H1 (cell line): ENCODE data around the gene CHRNA9. TPM values are rescaled to one million over a fixed set of nuclear protein-coding genes. Genes with fewer than 3 reads are reported as not detected.
A peak's percentile ranks its signal among the peaks of the same experiment; 100 is the strongest.

ENCODE experiments used
- ASH2L ChIP-seq: fragments of 200-600, 300-600 bp; sonication (generic); IDR thresholded peaks from one replicate; pipeline ENCODE4 v1.7.1; 2017; ENCODE audit warnings: low read length
- BCL11A ChIP-seq, 2 experiments: IDR thresholded peaks; one replicate each; pipeline ENCODE4 v1.6.1; 2011; ENCODE audit warnings: low read depth in 2 of 2, low read length in 2 of 2, mild to moderate bottlenecking in 2 of 2
- CHD7 ChIP-seq: fragments of 300-600 bp; sonication (generic); IDR thresholded peaks from 2 replicates; pipeline ENCODE4 v1.7.1; 2012; ENCODE audit warnings: low read length, moderate library complexity, mild to moderate bottlenecking, inconsistent platforms; ENCODE audit not compliant: insufficient replicate concordance
- EP300 ChIP-seq, 2 experiments: IDR thresholded peaks; 1 replicate in 1 of 2; 2 replicates in 1 of 2; pipeline ENCODE4 v1.6.1; 2011 to 2012; ENCODE audit warnings: low read depth in 2 of 2, low read length in 2 of 2, mild to moderate bottlenecking in 2 of 2, borderline replicate concordance in 1 of 2, inconsistent platforms in 1 of 2, moderate library complexity in 1 of 2
- EZH2 ChIP-seq: fragments of 200-600 bp; sonication (generic); IDR thresholded peaks from 2 replicates; pipeline ENCODE4 v1.7.1; 2012; ENCODE audit warnings: low read depth, mild to moderate bottlenecking, moderate library complexity, low read length, inconsistent platforms; ENCODE audit not compliant: severe bottlenecking
- KDM4A ChIP-seq: IDR thresholded peaks from one replicate; pipeline ENCODE4 v1.7.1; 2012; ENCODE audit warnings: low read depth, mild to moderate bottlenecking, moderate library complexity, low read length, inconsistent platforms; ENCODE audit not compliant: severe bottlenecking
- RXRA ChIP-seq: IDR thresholded peaks from 2 replicates; pipeline ENCODE4 v1.6.1; 2011; ENCODE audit warnings: low read depth, mild to moderate bottlenecking, low read length, moderate library complexity; ENCODE audit not compliant: insufficient read depth
- SP1 ChIP-seq: IDR thresholded peaks from 2 replicates; pipeline ENCODE4 v1.6.1; 2011; ENCODE audit warnings: low read depth, low read length
- TAF7 ChIP-seq: optimal IDR thresholded peaks from 2 replicates; pipeline ENCODE3; 2011; ENCODE audit warnings: low read depth, mild to moderate bottlenecking, inconsistent platforms, low read length, moderate library complexity, borderline replicate concordance
- TEAD4 ChIP-seq: IDR thresholded peaks from 2 replicates; pipeline ENCODE4 v1.6.1; 2012; ENCODE audit warnings: low read depth, low read length, inconsistent platforms, mixed read lengths
- polyA plus RNA-seq, 7 experiments: library from polyadenylated mRNA; depleted of rRNA in 3 of 7; stranded (reverse) in 5 of 7; unstranded in 2 of 7; fragments of >200 nt in 5 of 7; fragments of 200-250 nt in 2 of 7; gene quantifications; 1 replicate in 5 of 7; 2 replicates in 1 of 7; 4 replicates in 1 of 7; pipeline versions ENCODE4 v1.2.1 to v1.2.3, GENCODE V29; 2011 to 2013; ENCODE audit warnings: missing spikeins in 2 of 7, mixed read lengths in 2 of 7
- total RNA-seq: library from RNA; stranded (reverse); fragmentation: NEBNext Ultra II Directional; extraction: Animal tissue kit (Norgen Biotek cat#: 25700); gene quantifications from 2 replicates; pipeline ENCODE4 v1.2.1, GENCODE V29; 2021

Gene CHRNA9
- total and polyA plus RNA-seq, 2 of the 8 experiments (the other 6 are each of a cell fraction or from before 2014, with no cell fraction given): 1.4 to 3.3 TPM

- TF ChIP-seq CHD7 (peak; percentile 54), TEAD4 (no peak), ASH2L (peak; percentile 66), KDM4A (no peak), SP1 (peak; percentile 63), EZH2 (no peak), RXRA (no peak), EP300 (IDR thresholded peaks at IDR 0.05; ENCODE audit: borderline replicate concordance in 1 of 2, low read depth in 2 of 2, low read length in 2 of 2) (peak in 1 of 2 experiments; percentile 81; a peak in 1 of 3 replicates), BCL11A (IDR thresholded peaks at IDR 0.05; ENCODE audit: low read depth in 2 of 2, low read length in 2 of 2) (no peak), TAF7 (peak; percentile 77)
Observed at GRCh38 chr4:40309250-40309774, 25.8 kb upstream of the CHRNA9 start (continued).
